Retinal pigment epithelial cell (primary cell): ENCODE data around the gene PDZRN3.
A peak's percentile ranks its signal among the peaks of the same experiment; 100 is the strongest.

Source experiments
- DNase-seq: peaks from one replicate; pipeline ENCODE4 v3.0.0-alpha.2; 2010; ENCODE audit warnings: low read depth
- H3K4me3 ChIP-seq: 2 replicates; pipeline ENCODE4 v1.5.1; 2011; ENCODE audit warnings: mild to moderate bottlenecking, low read length, control low read depth, moderate library complexity
- CTCF ChIP-seq: conservative IDR thresholded peaks from 2 replicates; pipeline ENCODE4 v1.5.1; 2011; ENCODE audit warnings: low read depth, low read length, control low read depth, inconsistent platforms

PDZRN3 gene

GRCh38 chr3:73407577-73407976 lies 217.2 kb downstream of the PDZRN3 start:
- no peak for TF ChIP-seq CTCF
- no peak for DNase-seq
- no peak overlapping the region for H3K4me3 ChIP-seq

GRCh38 chr3:73405853-73406252 lies 218.9 kb downstream of the PDZRN3 start:
- no peak overlapping the region for H3K4me3 ChIP-seq
- no peak for TF ChIP-seq CTCF
- no peak for DNase-seq

GRCh38 chr3:73405000-73405399 lies 219.7 kb downstream of the PDZRN3 start:
- no peak for TF ChIP-seq CTCF
- no peak overlapping the region for H3K4me3 ChIP-seq
- no peak for DNase-seq

GRCh38 chr3:73404435-73404834 lies 220.3 kb downstream of the PDZRN3 start:
- peak; percentile 34 for DNase-seq
- TF ChIP-seq CTCF, result no peak
- H3K4me3 ChIP-seq, result no peak overlapping the region

- no peak for DNase-seq
- no peak for TF ChIP-seq CTCF
- H3K4me3 ChIP-seq, result no peak overlapping the region
Measured at GRCh38 chr3:73403444-73403843, 221.3 kb downstream of the PDZRN3 start.

- DNase-seq, result no peak
- no peak overlapping the region for H3K4me3 ChIP-seq
- no peak for TF ChIP-seq CTCF
Measured at GRCh38 chr3:73401616-73402279, 223.0 kb downstream of the PDZRN3 start.

GRCh38 chr3:73401059-73401458 lies 223.7 kb downstream of the PDZRN3 start:
- H3K4me3 ChIP-seq, result no peak overlapping the region
- no peak for TF ChIP-seq CTCF
- no peak for DNase-seq
